MCF 10A (cell line): ENCODE measurements around the gene KCNAB1. TPM values are rescaled to one million over a fixed set of nuclear protein-coding genes. Genes with fewer than 3 reads are reported as not detected.

Source experiments
- BruUV-seq: library from RNA; stranded (reverse); fragments of 400-500 nt; replicated peaks from 2 replicates; lab custom pipeline; 2021; lab: Mats Ljungman, UMichigan
- CTCF ChIA-PET: fragments of 300-600 bp; sonication (Branson Sonifier 250); formaldehyde crosslinking; extraction: SDS; loops from one replicate; lab custom pipeline; 2021; ENCODE audit warnings: antibody characterized with exemption, inconsistent platforms; lab: Yijun Ruan, JAX
- POLR2A ChIA-PET: fragments of 300-600, 350-650 bp; sonication (Branson Sonifier 250); formaldehyde crosslinking; extraction: SDS; loops from one replicate; lab custom pipeline; 2020; ENCODE audit warnings: antibody characterized with exemption, inconsistent platforms; lab: Yijun Ruan, JAX
- DNase-seq: peaks from one replicate; pipeline ENCODE4 v3.0.0-alpha.2; 2018; ENCODE audit not compliant: unreplicated experiment
- H3K27ac Mint-ChIP-seq: one replicate; pipeline ENCODE4 v1.8.0; 2022; ENCODE audit warnings: mild to moderate bottlenecking, low read depth, mixed read lengths; ENCODE audit not compliant: unreplicated experiment
- H3K27me3 Mint-ChIP-seq: one replicate; pipeline ENCODE4 v1.8.0; 2022; ENCODE audit warnings: mixed read lengths; ENCODE audit not compliant: insufficient read depth, unreplicated experiment
- H3K36me3 Mint-ChIP-seq: one replicate; pipeline ENCODE4 v1.8.0; 2022; ENCODE audit warnings: mild to moderate bottlenecking, moderate library complexity, mixed read lengths; ENCODE audit not compliant: insufficient read depth, unreplicated experiment
- H3K4me1 Mint-ChIP-seq: one replicate; pipeline ENCODE4 v1.8.0; 2022; ENCODE audit warnings: mixed read lengths; ENCODE audit not compliant: insufficient read depth, unreplicated experiment
- H3K4me3 Mint-ChIP-seq: one replicate; pipeline ENCODE4 v1.8.0; 2022; ENCODE audit warnings: mild to moderate bottlenecking, moderate library complexity, mixed read lengths; ENCODE audit not compliant: unreplicated experiment
- H3K9me3 Mint-ChIP-seq: one replicate; pipeline ENCODE4 v1.8.0; 2022; ENCODE audit warnings: mixed read lengths; ENCODE audit not compliant: unreplicated experiment
- CTCF ChIP-seq: fragments of 200-600 bp; IDR thresholded peaks from one replicate; pipeline ENCODE4 v1.8.0; 2022; ENCODE audit warnings: antibody characterized with exemption, mild to moderate bottlenecking; ENCODE audit not compliant: unreplicated experiment
- intact Hi-C: fragments of 100-400 bp; cut with micrococcal nuclease; formaldehyde crosslinking; loops from 2 replicates; pipeline ENCODE4 v1.14.1; 2022
- total RNA-seq: library from RNA; stranded (reverse); gene quantifications from 2 replicates; pipeline ENCODE4 v1.2.3, GENCODE V29; 2022

The KCNAB1 gene
- total RNA-seq, 1 experiment from 2014 or later: 0.44 TPM

- BruUV-seq: no TSS peak
- TF ChIP-seq CTCF: no peak
- DNase-seq: no peak
- no peaks in the 10 kb centered on the region for H3K9me3 Mint-ChIP-seq
- intact Hi-C loops: no loop called here
- no peak overlapping the region for H3K27ac Mint-ChIP-seq
- no peak overlapping the region for H3K4me3 Mint-ChIP-seq
- CTCF ChIA-PET: interaction anchor here (0.6 kb wide), 1 partner anchor 382 kb away, joined by 4 read pairs; no protein-coding TSS in a partner anchor
- H3K27me3 Mint-ChIP-seq: peaks cover 2% of the 10 kb centered on the region
- POLR2A ChIA-PET: no interaction called here
- H3K4me1 Mint-ChIP-seq: no peaks in the 10 kb centered on the region
- no peaks in the 10 kb centered on the region for H3K36me3 Mint-ChIP-seq
Measured at GRCh38 chr3:156161172-156161571, 40.8 kb downstream of the KCNAB1 start.

- ChIA-PET CTCF (interaction anchor here (1.0 to 3.5 kb wide), 4 partner anchors 11 to 345 kb away, joined by 3 to 16 read pairs (median 8); no protein-coding TSS in a partner anchor), POLR2A (no interaction called here)
- Mint-ChIP-seq H3K9me3 (no peaks in the 10 kb centered on the region), H3K4me3 (no peak overlapping the region), H3K27me3 (peaks cover 16% of the 10 kb centered on the region), H3K27ac (no peak overlapping the region), H3K36me3 (no peaks in the 10 kb centered on the region), H3K4me1 (no peaks in the 10 kb centered on the region)
- TF ChIP-seq CTCF: no peak
- intact Hi-C loops: no loop called here
- no TSS peak for BruUV-seq
- no peak for DNase-seq
Measured at GRCh38 chr3:156163848-156164247, 43.5 kb downstream of the KCNAB1 start.

- Mint-ChIP-seq H3K27ac (no peak overlapping the region), H3K4me1 (no peaks in the 10 kb centered on the region), H3K4me3 (no peak overlapping the region), H3K36me3 (no peaks in the 10 kb centered on the region), H3K27me3 (peaks cover 16% of the 10 kb centered on the region), H3K9me3 (no peaks in the 10 kb centered on the region)
- no peak for TF ChIP-seq CTCF
- ChIA-PET CTCF (interaction anchor here (0.5 to 3.5 kb wide), 4 partner anchors 11 to 970 kb away, joined by 3 to 16 read pairs (median 5); no protein-coding TSS in a partner anchor), POLR2A (no interaction called here)
- no peak for DNase-seq
- no TSS peak for BruUV-seq
- intact Hi-C loops: no loop called here
Measured at GRCh38 chr3:156166808-156167207, 46.4 kb downstream of the KCNAB1 start.

GRCh38 chr3:156170571-156170970, 50.2 kb downstream of the KCNAB1 start:
- Mint-ChIP-seq H3K27me3 (peaks cover 16% of the 10 kb centered on the region), H3K36me3 (no peaks in the 10 kb centered on the region), H3K9me3 (no peaks in the 10 kb centered on the region), H3K4me3 (no peak overlapping the region), H3K4me1 (no peaks in the 10 kb centered on the region), H3K27ac (no peak overlapping the region)
- no peak for TF ChIP-seq CTCF
- ChIA-PET CTCF (interaction anchor here (0.7 to 1.6 kb wide), 2 partner anchors 19 to 335 kb away, joined by 3 to 8 read pairs; no protein-coding TSS in a partner anchor), POLR2A (no interaction called here)
- no TSS peak for BruUV-seq
- intact Hi-C loops: no loop called here
- no peak for DNase-seq
